ENCODE data around the gene PLOD2.

DNA sequence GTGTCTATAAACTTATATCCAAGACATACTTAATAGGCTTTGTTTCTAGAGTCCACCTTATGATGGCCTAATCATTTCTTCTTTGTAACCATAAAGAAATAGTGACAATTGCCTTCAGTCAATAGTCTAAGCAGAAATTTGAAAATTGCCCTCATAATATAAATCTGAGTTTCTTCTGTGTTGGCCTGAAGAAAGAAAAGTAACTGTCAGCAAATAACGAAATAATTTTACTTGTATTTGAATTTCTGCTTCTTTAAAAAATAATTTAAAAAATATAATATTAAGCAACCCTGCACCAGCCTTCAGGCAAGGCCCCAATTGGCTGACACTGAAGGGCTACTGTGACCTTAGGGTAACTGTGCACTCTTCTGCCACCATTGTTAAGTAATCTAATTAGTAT lies 113.5 kb downstream of the PLOD2 start:
- TF ChIP-seq EZH2phosphoT487 (IDR thresholded peaks at IDR 0.05; ENCODE audit: insufficient read depth, low read depth) (no peak), EZH2 (IDR thresholded peaks at IDR 0.05; ENCODE audit: insufficient read depth, poor library complexity, severe bottlenecking) (no peak)

Measured in GM23248 (cell line).